ENCODE data around the gene PCDHA7. TPM values are rescaled to one million over a fixed set of nuclear protein-coding genes. Genes with fewer than 3 reads are reported as not detected.

PCDHA7 gene
- total RNA-seq, 4 donors from 2014 or later, result 0.38 to 0.52 TPM; not detected in 2

Other genes with a start within 250 kb of the PCDHA7 start
- gene CD14, start 201.1 kb upstream of the PCDHA7 start, total RNA-seq, result 10 to 100 TPM in 2 of 4 donors, 1 to 10 TPM in 2; 6.7 to 12.6 (median 9.9) TPM
- gene TMCO6, start 194.8 kb upstream of the PCDHA7 start, total RNA-seq, result 10 to 100 TPM; 22.3 to 61.6 (median 38.8) TPM
- gene NDUFA2, start 186.6 kb upstream of the PCDHA7 start, total RNA-seq, result 10 to 100 TPM; 47.2 to 62.8 (median 57.4) TPM
- 100 to 1,000 TPM in 2 of 4 donors, 10 to 100 TPM in 2; 73.2 to 149 (median 92.0) TPM for gene IK, start 186.4 kb upstream of the PCDHA7 start, total RNA-seq
- gene WDR55, start 169.4 kb upstream of the PCDHA7 start, total RNA-seq, result 10 to 100 TPM; 15.7 to 41.5 (median 22.8) TPM
- 1 to 10 TPM in 3 of 4 donors, under 1 TPM in 1; 0.98 to 3.5 (median 2.6) TPM for gene DND1, start 160.7 kb upstream of the PCDHA7 start, total RNA-seq
- 10 to 100 TPM; 73.3 to 87.0 (median 79.2) TPM for gene HARS1, start 142.9 kb upstream of the PCDHA7 start, total RNA-seq
- 10 to 100 TPM; 21.0 to 57.0 (median 35.1) TPM for gene HARS2, start 142.8 kb upstream of the PCDHA7 start, total RNA-seq
- gene ZMAT2, start 133.8 kb upstream of the PCDHA7 start, total RNA-seq, result 10 to 100 TPM; 18.2 to 36.3 (median 28.0) TPM
- not detected for gene PCDHA1, start 48.1 kb upstream of the PCDHA7 start, total RNA-seq
- not detected for gene PCDHA2, start 39.4 kb upstream of the PCDHA7 start, total RNA-seq
- under 1 TPM; 0.23 to 0.89 (median 0.40) TPM for gene PCDHA3, start 33.2 kb upstream of the PCDHA7 start, total RNA-seq
- gene PCDHA4, start 27.2 kb upstream of the PCDHA7 start, total RNA-seq, result under 1 TPM; 0.21 to 0.62 (median 0.54) TPM
- gene PCDHA5, start 12.7 kb upstream of the PCDHA7 start, total RNA-seq, result under 1 TPM in 3 of 4 donors, not detected in 1; 0.15 to 0.42 (median 0.16) TPM
- gene PCDHA6, start 6.3 kb upstream of the PCDHA7 start, total RNA-seq, result under 1 TPM in 3 of 4 donors, not detected in 1; 0.55 to 0.89 (median 0.56) TPM
- gene PCDHA8, start 6.9 kb downstream of the PCDHA7 start, total RNA-seq, result under 1 TPM in 3 of 4 donors, not detected in 1; 0.16 to 0.40 (median 0.17) TPM
- under 1 TPM; 0.08 to 0.34 (median 0.26) TPM for gene PCDHA9, start 14.1 kb downstream of the PCDHA7 start, total RNA-seq
- 1 to 10 TPM in 1 of 4 donors, under 1 TPM in 3; 0.42 to 1.0 (median 0.57) TPM for gene PCDHA10, start 21.6 kb downstream of the PCDHA7 start, total RNA-seq
- under 1 TPM in 2 of 4 donors, not detected in 2; 0.26 to 0.93 TPM for gene PCDHA11, start 34.7 kb downstream of the PCDHA7 start, total RNA-seq
- gene PCDHA12, start 41.0 kb downstream of the PCDHA7 start, total RNA-seq, result under 1 TPM in 3 of 4 donors, not detected in 1; 0.36 to 0.85 (median 0.48) TPM
- gene PCDHA13, start 47.9 kb downstream of the PCDHA7 start, total RNA-seq, result under 1 TPM in 2 of 4 donors, not detected in 2; 0.38 to 0.47 TPM
- gene PCDHAC1, start 92.0 kb downstream of the PCDHA7 start, total RNA-seq, result under 1 TPM in 3 of 4 donors, not detected in 1; 0.11 to 0.64 (median 0.18) TPM
- under 1 TPM in 1 of 4 donors, not detected in 3; 0.13 TPM for gene PCDHAC2, start 132.2 kb downstream of the PCDHA7 start, total RNA-seq
- gene PCDHB1, start 217.1 kb downstream of the PCDHA7 start, total RNA-seq, result not detected